GM23338 (cell line): ENCODE data around the gene TTC21B. TPM values are rescaled to one million over a fixed set of nuclear protein-coding genes. Genes with fewer than 3 reads are reported as not detected.

ENCODE experiments used
- ATAC-seq: fragments of 200-7000 bp; cut with Tn5 transposase; 3 replicates; pipeline ENCODE4 v1.9.1; 2020
- DNase-seq: peaks from one replicate; pipeline ENCODE4 v3.0.0-alpha.2; 2015; ENCODE audit warnings: low spot score
- H2AFZ ChIP-seq: fragments of 200-600 bp; sonication (generic); 2 replicates; pipeline ENCODE4 v1.8.0; 2016; ENCODE audit warnings: antibody characterized with exemption, mild to moderate bottlenecking, moderate library complexity
- H3F3A ChIP-seq: fragments of 200-600 bp; sonication (generic); replicated peaks from 2 replicates; pipeline ENCODE4 v1.8.0; 2017; ENCODE audit warnings: antibody characterized with exemption, mixed run types, low read depth
- H3K27ac ChIP-seq: fragments of 200-600 bp; sonication (generic); 2 replicates; pipeline ENCODE4 v1.6.1; 2016; ENCODE audit warnings: low read depth
- H3K27me3 ChIP-seq: fragments of 200-600 bp; sonication (generic); 2 replicates; pipeline ENCODE4 v1.8.0; 2016; ENCODE audit warnings: mild to moderate bottlenecking, mixed run types, moderate library complexity; ENCODE audit not compliant: insufficient read depth
- H3K36me3 ChIP-seq: fragments of 200-600 bp; sonication (generic); 2 replicates; pipeline ENCODE4 v1.8.0; 2016; ENCODE audit warnings: mild to moderate bottlenecking; ENCODE audit not compliant: insufficient read depth
- H3K4me1 ChIP-seq: fragments of 200-600 bp; sonication (generic); 2 replicates; pipeline ENCODE4 v1.8.0; 2016; ENCODE audit warnings: mild to moderate bottlenecking, moderate library complexity; ENCODE audit not compliant: insufficient read depth
- H3K4me2 ChIP-seq: fragments of 200-600 bp; sonication (generic); 2 replicates; pipeline ENCODE4 v1.7.1; 2017; ENCODE audit warnings: mixed run types
- H3K4me3 ChIP-seq: fragments of 200-600 bp; sonication (generic); 2 replicates; pipeline ENCODE4 v1.6.1; 2016; ENCODE audit warnings: mixed run types
- H3K79me2 ChIP-seq: fragments of 200-600 bp; sonication (generic); replicated peaks from 2 replicates; pipeline ENCODE4 v1.8.0; 2017; ENCODE audit warnings: mild to moderate bottlenecking; ENCODE audit not compliant: insufficient read depth
- H3K9me2 ChIP-seq: fragments of 200-600 bp; sonication (generic); 2 replicates; pipeline ENCODE4 v1.8.0; 2017; ENCODE audit not compliant: insufficient read depth
- H4K20me1 ChIP-seq: fragments of 200-600 bp; sonication (generic); replicated peaks from 2 replicates; pipeline ENCODE4 v1.8.0; 2017; ENCODE audit warnings: mild to moderate bottlenecking; ENCODE audit not compliant: insufficient read depth
- H3K27ac Mint-ChIP-seq: 2 replicates; pipeline ENCODE4 v1.8.0; 2020; ENCODE audit warnings: inconsistent platforms, mild to moderate bottlenecking, moderate library complexity, mixed read lengths
- H3K27me3 Mint-ChIP-seq: 3 replicates; pipeline ENCODE4 v1.8.0; 2022; ENCODE audit warnings: low read depth, mild to moderate bottlenecking, moderate library complexity, mixed read lengths, inconsistent platforms; ENCODE audit not compliant: insufficient read depth, poor library complexity
- H3K36me3 Mint-ChIP-seq: 3 replicates; pipeline ENCODE4 v1.8.0; 2021; ENCODE audit warnings: low read depth, mild to moderate bottlenecking, inconsistent platforms, moderate library complexity, mixed read lengths
- H3K4me1 Mint-ChIP-seq: 3 replicates; pipeline ENCODE4 v1.8.0; 2020; ENCODE audit warnings: mild to moderate bottlenecking, inconsistent platforms, mixed read lengths
- H3K4me3 Mint-ChIP-seq: 3 replicates; pipeline ENCODE4 v1.8.0; 2021; ENCODE audit warnings: moderate library complexity, mild to moderate bottlenecking, inconsistent platforms, mixed read lengths
- H3K9me3 Mint-ChIP-seq: 3 replicates; pipeline ENCODE4 v1.8.0; 2020; ENCODE audit warnings: moderate library complexity, mild to moderate bottlenecking, inconsistent platforms, mixed read lengths
- CREB1 ChIP-seq: fragments of 250-450 bp; sonication (Bioruptor Pico); IDR thresholded peaks from 2 replicates; pipeline ENCODE4 v1.5.0; 2020; ENCODE audit warnings: low read depth, mild to moderate bottlenecking, moderate library complexity
- CTCF ChIP-seq, 2 experiments: fragments of 200-600 bp in 1 of 2; sonication (generic) in 1 of 2; conservative IDR thresholded peaks; 2 replicates each; pipeline versions ENCODE4 v1.5.1 to v1.6.1; 2016 to 2017; ENCODE audit warnings: antibody characterized with exemption in 2 of 2, low read depth in 2 of 2, mild to moderate bottlenecking in 2 of 2, moderate library complexity in 1 of 2
- EZH2 ChIP-seq: fragments of 200-600 bp; sonication (generic); IDR thresholded peaks from one replicate; pipeline ENCODE4 v1.8.0; 2017; ENCODE audit warnings: antibody characterized with exemption, mild to moderate bottlenecking, low read depth; ENCODE audit not compliant: unreplicated experiment
- JUNB ChIP-seq: IDR thresholded peaks from one replicate; pipeline ENCODE4 v1.6.1; 2016; ENCODE audit warnings: antibody characterized with exemption; ENCODE audit not compliant: unreplicated experiment
- NANOG ChIP-seq: IDR thresholded peaks from 2 replicates; pipeline ENCODE4 v1.6.1; 2016; ENCODE audit warnings: antibody characterized with exemption, borderline replicate concordance
- POLR2AphosphoS5 ChIP-seq: IDR thresholded peaks from 2 replicates; pipeline ENCODE4 v1.6.1; 2016; ENCODE audit warnings: antibody characterized with exemption, low read depth
- STAT1 ChIP-seq: IDR thresholded peaks from one replicate; pipeline ENCODE4 v1.6.1; 2016; ENCODE audit warnings: antibody characterized with exemption; ENCODE audit not compliant: unreplicated experiment
- ZNF114 ChIP-seq: fragments of 250-450 bp; sonication (Bioruptor Pico); IDR thresholded peaks from 2 replicates; pipeline ENCODE4 v1.5.0; 2020; ENCODE audit warnings: mild to moderate bottlenecking, moderate library complexity
- ZNF331 ChIP-seq: fragments of 250-450 bp; sonication (Bioruptor Pico); IDR thresholded peaks from 2 replicates; pipeline ENCODE4 v1.5.0; 2020; ENCODE audit warnings: low read depth, mild to moderate bottlenecking, moderate library complexity
- polyA plus RNA-seq: library from polyadenylated mRNA; unstranded; fragments of >200 nt; fragmentation: Nextera tagmentation; extraction: Ambion mirVana; gene quantifications from 2 replicates; pipeline ENCODE4 v1.2.1, GENCODE V29; 2016
- total RNA-seq: library from RNA; depleted of rRNA; stranded (reverse); fragments of >200 nt; shearing (Covaris generic); gene quantifications from 2 replicates; pipeline ENCODE4 v1.2.3, GENCODE V29; 2014
- TF ChIP-seq, protein P1 (sequence below): IDR thresholded peaks from one replicate; pipeline ENCODE4 v1.6.1; 2018; ENCODE audit warnings: antibody characterized with exemption; ENCODE audit not compliant: unreplicated experiment
- TF ChIP-seq, protein P2 (sequence below): IDR thresholded peaks from 2 replicates; pipeline ENCODE4 v1.6.1; 2016; ENCODE audit warnings: antibody characterized with exemption
- TF ChIP-seq, protein P3 (sequence below): fragments of 250-450 bp; sonication (Bioruptor Pico); IDR thresholded peaks from 2 replicates; pipeline ENCODE4 v1.5.0; 2020; ENCODE audit warnings: mild to moderate bottlenecking, moderate library complexity

TTC21B gene
- total and polyA plus RNA-seq, 2 experiments from 2014 or later, result 10.1 to 32.8 TPM

DNA sequence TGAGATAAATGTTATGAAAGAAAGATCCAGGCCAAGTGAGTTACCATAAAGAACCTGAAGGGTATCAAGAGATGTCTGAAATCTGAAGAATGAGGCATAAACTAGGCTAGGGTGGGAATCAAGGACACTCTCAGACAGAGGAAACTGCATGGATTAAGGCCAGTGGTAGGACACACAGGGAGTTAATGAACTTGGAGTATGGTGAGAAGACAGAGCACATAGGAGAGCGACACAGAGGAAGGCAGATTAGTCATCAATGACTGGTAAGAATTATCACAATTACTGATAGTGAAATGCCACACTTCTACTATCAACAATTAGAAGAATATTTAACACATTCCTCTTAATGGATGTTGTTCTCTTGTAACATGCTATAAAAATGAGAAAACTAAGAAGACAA, 76.9 kb downstream of the TTC21B start:
- Mint-ChIP-seq H3K36me3 (peaks cover 2% of the 10 kb centered on the region; the same call in 2 of the 3 replicates), H3K4me1 (no peaks in the 10 kb centered on the region), H3K9me3 (no peaks in the 10 kb centered on the region), H3K4me3 (no peak overlapping the region), H3K27ac (no peak overlapping the region), H3K27me3 (no peaks in the 10 kb centered on the region)
- no peaks in the 10 kb centered on the region for H3K4me1 ChIP-seq
- no peaks in the 10 kb centered on the region for H3F3A ChIP-seq
- H3K4me3 ChIP-seq, result no peak overlapping the region
- H3K27ac ChIP-seq, result no peak overlapping the region
- H4K20me1 ChIP-seq, result no peaks in the 10 kb centered on the region
- no peaks in the 10 kb centered on the region for H3K27me3 ChIP-seq
- no peak for ATAC-seq
- no peak for DNase-seq
- H3K79me2 ChIP-seq, result no peaks in the 10 kb centered on the region
- no peaks in the 10 kb centered on the region; the same call in 1 of the 2 replicates for H3K36me3 ChIP-seq
- no peaks in the 10 kb centered on the region for H3K9me2 ChIP-seq
- no peak overlapping the region for H3K4me2 ChIP-seq
- TF ChIP-seq JUNB (no peak), EZH2 (no peak), ZNF331 (CRISPR knock-in tag) (no peak), ZNF114 (CRISPR knock-in tag) (no peak), POLR2AphosphoS5 (no peak), CREB1 (CRISPR knock-in tag) (no peak), STAT1 (no peak), NANOG (no peak), CTCF (conservative IDR thresholded peaks at IDR 0.05; ENCODE audit: low read depth in 2 of 2) (no peak)
- TF ChIP-seq, protein P1, sequence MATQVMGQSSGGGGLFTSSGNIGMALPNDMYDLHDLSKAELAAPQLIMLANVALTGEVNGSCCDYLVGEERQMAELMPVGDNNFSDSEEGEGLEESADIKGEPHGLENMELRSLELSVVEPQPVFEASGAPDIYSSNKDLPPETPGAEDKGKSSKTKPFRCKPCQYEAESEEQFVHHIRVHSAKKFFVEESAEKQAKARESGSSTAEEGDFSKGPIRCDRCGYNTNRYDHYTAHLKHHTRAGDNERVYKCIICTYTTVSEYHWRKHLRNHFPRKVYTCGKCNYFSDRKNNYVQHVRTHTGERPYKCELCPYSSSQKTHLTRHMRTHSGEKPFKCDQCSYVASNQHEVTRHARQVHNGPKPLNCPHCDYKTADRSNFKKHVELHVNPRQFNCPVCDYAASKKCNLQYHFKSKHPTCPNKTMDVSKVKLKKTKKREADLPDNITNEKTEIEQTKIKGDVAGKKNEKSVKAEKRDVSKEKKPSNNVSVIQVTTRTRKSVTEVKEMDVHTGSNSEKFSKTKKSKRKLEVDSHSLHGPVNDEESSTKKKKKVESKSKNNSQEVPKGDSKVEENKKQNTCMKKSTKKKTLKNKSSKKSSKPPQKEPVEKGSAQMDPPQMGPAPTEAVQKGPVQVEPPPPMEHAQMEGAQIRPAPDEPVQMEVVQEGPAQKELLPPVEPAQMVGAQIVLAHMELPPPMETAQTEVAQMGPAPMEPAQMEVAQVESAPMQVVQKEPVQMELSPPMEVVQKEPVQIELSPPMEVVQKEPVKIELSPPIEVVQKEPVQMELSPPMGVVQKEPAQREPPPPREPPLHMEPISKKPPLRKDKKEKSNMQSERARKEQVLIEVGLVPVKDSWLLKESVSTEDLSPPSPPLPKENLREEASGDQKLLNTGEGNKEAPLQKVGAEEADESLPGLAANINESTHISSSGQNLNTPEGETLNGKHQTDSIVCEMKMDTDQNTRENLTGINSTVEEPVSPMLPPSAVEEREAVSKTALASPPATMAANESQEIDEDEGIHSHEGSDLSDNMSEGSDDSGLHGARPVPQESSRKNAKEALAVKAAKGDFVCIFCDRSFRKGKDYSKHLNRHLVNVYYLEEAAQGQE, result no peak
- TF ChIP-seq, protein P2, sequence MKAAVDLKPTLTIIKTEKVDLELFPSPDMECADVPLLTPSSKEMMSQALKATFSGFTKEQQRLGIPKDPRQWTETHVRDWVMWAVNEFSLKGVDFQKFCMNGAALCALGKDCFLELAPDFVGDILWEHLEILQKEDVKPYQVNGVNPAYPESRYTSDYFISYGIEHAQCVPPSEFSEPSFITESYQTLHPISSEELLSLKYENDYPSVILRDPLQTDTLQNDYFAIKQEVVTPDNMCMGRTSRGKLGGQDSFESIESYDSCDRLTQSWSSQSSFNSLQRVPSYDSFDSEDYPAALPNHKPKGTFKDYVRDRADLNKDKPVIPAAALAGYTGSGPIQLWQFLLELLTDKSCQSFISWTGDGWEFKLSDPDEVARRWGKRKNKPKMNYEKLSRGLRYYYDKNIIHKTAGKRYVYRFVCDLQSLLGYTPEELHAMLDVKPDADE, result no peak
- TF ChIP-seq, protein P3, sequence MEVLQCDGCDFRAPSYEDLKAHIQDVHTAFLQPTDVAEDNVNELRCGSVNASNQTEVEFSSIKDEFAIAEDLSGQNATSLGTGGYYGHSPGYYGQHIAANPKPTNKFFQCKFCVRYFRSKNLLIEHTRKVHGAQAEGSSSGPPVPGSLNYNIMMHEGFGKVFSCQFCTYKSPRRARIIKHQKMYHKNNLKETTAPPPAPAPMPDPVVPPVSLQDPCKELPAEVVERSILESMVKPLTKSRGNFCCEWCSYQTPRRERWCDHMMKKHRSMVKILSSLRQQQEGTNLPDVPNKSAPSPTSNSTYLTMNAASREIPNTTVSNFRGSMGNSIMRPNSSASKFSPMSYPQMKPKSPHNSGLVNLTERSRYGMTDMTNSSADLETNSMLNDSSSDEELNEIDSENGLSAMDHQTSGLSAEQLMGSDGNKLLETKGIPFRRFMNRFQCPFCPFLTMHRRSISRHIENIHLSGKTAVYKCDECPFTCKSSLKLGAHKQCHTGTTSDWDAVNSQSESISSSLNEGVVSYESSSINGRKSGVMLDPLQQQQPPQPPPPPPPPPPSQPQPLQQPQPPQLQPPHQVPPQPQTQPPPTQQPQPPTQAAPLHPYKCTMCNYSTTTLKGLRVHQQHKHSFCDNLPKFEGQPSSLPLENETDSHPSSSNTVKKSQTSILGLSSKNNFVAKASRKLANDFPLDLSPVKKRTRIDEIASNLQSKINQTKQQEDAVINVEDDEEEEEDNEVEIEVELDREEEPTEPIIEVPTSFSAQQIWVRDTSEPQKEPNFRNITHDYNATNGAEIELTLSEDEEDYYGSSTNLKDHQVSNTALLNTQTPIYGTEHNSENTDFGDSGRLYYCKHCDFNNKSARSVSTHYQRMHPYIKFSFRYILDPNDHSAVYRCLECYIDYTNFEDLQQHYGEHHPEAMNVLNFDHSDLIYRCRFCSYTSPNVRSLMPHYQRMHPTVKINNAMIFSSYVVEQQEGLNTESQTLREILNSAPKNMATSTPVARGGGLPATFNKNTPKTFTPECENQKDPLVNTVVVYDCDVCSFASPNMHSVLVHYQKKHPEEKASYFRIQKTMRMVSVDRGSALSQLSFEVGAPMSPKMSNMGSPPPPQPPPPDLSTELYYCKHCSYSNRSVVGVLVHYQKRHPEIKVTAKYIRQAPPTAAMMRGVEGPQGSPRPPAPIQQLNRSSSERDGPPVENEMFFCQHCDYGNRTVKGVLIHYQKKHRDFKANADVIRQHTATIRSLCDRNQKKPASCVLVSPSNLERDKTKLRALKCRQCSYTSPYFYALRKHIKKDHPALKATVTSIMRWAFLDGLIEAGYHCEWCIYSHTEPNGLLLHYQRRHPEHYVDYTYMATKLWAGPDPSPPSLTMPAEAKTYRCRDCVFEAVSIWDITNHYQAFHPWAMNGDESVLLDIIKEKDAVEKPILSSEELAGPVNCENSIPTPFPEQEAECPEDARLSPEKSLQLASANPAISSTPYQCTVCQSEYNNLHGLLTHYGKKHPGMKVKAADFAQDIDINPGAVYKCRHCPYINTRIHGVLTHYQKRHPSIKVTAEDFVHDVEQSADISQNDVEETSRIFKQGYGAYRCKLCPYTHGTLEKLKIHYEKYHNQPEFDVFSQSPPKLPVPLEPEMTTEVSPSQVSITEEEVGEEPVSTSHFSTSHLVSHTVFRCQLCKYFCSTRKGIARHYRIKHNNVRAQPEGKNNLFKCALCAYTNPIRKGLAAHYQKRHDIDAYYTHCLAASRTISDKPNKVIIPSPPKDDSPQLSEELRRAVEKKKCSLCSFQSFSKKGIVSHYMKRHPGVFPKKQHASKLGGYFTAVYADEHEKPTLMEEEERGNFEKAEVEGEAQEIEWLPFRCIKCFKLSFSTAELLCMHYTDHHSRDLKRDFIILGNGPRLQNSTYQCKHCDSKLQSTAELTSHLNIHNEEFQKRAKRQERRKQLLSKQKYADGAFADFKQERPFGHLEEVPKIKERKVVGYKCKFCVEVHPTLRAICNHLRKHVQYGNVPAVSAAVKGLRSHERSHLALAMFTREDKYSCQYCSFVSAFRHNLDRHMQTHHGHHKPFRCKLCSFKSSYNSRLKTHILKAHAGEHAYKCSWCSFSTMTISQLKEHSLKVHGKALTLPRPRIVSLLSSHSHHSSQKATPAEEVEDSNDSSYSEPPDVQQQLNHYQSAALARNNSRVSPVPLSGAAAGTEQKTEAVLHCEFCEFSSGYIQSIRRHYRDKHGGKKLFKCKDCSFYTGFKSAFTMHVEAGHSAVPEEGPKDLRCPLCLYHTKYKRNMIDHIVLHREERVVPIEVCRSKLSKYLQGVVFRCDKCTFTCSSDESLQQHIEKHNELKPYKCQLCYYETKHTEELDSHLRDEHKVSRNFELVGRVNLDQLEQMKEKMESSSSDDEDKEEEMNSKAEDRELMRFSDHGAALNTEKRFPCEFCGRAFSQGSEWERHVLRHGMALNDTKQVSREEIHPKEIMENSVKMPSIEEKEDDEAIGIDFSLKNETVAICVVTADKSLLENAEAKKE (CRISPR knock-in tag), result no peak
- no peak overlapping the region for H2AFZ ChIP-seq
